HUES64 (cell line): ENCODE results near the gene PALM3.
"Not testable (repeated sequence)": the region's sequence is repeated elsewhere in the genome, so short reads cannot be mapped to it uniquely, and the experiment has no call there.

ENCODE experiments used
- H3K27ac ChIP-seq: 2 replicates; pipeline ENCODE4 v1.7.0; 2013; ENCODE audit warnings: low read depth, low read length, inconsistent platforms
- H3K27me3 ChIP-seq: 2 replicates; pipeline ENCODE4 v1.6.1; 2013; ENCODE audit warnings: mild to moderate bottlenecking, low read length; ENCODE audit not compliant: insufficient read depth
- H3K36me3 ChIP-seq: 2 replicates; pipeline ENCODE4 v1.6.1; 2013; ENCODE audit warnings: mild to moderate bottlenecking, low read length; ENCODE audit not compliant: insufficient read depth
- H3K4me1 ChIP-seq: 2 replicates; pipeline ENCODE4 v1.6.1; 2013; ENCODE audit warnings: mild to moderate bottlenecking, low read length, moderate library complexity; ENCODE audit not compliant: insufficient read depth
- H3K4me3 ChIP-seq: 2 replicates; pipeline ENCODE4 v1.5.1; 2013; ENCODE audit warnings: mild to moderate bottlenecking, low read length, moderate library complexity
- H3K9ac ChIP-seq: 2 replicates; pipeline ENCODE4 v1.6.1; 2013; ENCODE audit warnings: mild to moderate bottlenecking, low read depth, low read length
- H3K9me3 ChIP-seq: 2 replicates; pipeline ENCODE4 v1.6.1; 2013; ENCODE audit warnings: low read depth, low read length; ENCODE audit not compliant: insufficient read depth
- WGBS: fragments of 150-250, 120-280 bp; methylation state at CpG from one replicate; pipeline ENCODE4 v1.1.7; 2013; ENCODE audit warnings: missing lambda C conversion rate; 5-methylcytosine and 5-hydroxymethylcytosine counted together

PALM3 gene

DNA sequence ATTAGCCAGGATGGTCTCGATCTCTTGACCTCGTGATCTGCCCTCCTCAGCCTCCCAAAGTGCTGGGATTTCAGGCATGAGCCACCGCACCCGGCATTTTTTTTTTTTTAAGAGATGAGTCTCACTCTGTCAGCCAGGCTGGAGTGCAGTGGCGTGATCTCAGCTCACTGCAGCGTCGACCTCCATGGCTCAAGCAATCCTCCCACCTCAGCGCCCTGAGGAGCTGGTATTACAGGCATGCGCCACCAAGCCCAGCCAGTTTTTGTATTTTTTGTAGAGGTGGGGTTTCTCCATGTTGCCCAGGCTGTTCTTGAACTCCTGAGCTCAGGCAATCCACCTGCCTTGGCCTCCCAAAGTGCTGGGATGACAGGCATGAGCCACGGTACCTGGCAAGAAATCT lies 14.0 kb downstream of the PALM3 start:
- not testable (repeated sequence) for H3K9ac ChIP-seq, H3K27me3 ChIP-seq, H3K27ac ChIP-seq, H3K36me3 ChIP-seq, H3K4me1 ChIP-seq, H3K9me3 ChIP-seq, H3K4me3 ChIP-seq
- 93% methylated on average over 9 of the region's 10 CpGs for WGBS

DNA sequence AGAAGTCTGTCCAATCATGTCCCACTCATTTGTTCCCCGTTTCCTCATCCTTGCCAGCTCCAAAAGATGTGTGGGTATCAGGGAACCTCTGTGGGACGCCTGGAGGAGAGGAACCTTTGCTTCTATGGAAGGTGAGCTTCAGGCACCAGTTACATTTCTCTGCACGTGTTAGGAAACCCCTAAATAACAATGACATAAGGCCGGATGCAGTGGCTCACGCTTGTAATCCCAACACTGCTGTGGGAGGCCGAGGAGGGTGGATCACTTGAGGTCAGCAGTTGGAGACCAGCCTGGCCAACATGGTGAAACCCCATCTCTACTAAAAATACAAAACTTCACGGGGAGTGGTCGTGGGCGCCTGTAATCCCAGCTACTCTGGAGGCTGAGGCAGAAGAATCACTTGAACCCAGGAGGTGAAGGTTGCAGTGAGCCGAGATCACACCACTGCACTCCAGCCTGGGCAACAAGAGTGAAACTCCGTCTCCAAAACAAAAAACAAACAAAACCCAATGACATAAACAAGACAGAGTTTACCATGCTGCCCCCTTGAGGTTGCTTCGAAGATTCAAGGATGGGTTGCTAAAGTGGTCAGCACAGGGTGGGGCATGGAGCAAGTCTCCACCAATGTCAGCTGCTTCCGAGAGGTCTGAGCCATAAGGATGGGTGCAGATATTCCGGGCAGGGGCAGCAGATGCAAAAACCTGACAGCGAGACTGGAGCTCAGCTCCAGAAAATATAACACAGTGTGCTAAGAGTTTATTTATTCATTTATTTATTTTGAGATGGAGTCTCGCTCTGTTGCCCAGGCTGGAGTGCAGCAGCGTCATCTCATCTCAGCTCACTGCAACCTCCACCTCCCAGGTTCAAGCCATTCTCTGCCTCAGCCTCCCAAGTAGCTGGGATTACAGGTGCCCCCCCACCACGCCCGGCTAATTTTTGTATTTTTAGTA lies 18.9 kb downstream of the PALM3 start:
- not testable (repeated sequence) for H3K4me1 ChIP-seq, H3K36me3 ChIP-seq, H3K27me3 ChIP-seq, H3K27ac ChIP-seq, H3K9me3 ChIP-seq, H3K9ac ChIP-seq, H3K4me3 ChIP-seq
- WGBS: 77% methylated on average over 19 of the region's 19 CpGs

- no peak overlapping the region for H3K27ac ChIP-seq
- H3K36me3 ChIP-seq: no peaks in the 10 kb centered on the region
- H3K27me3 ChIP-seq: no peaks in the 10 kb centered on the region
- no peaks in the 10 kb centered on the region for H3K4me1 ChIP-seq
- H3K4me3 ChIP-seq: no peak overlapping the region
- 88% methylated on average over 7 of the region's 7 CpGs for WGBS
- H3K9ac ChIP-seq: no peak overlapping the region
- no peaks in the 10 kb centered on the region for H3K9me3 ChIP-seq
These were observed 22.7 kb downstream of the PALM3 start for GRCh38 chr19:14039181-14039580.

GRCh38 chr19:14035706-14036105 lies 26.2 kb downstream of the PALM3 start:
- H3K9me3 ChIP-seq: no peaks in the 10 kb centered on the region
- WGBS: 86% methylated on average over 7 of the region's 7 CpGs
- no peak overlapping the region for H3K9ac ChIP-seq
- H3K27ac ChIP-seq: no peak overlapping the region
- no peaks in the 10 kb centered on the region for H3K4me1 ChIP-seq
- no peaks in the 10 kb centered on the region for H3K36me3 ChIP-seq
- H3K4me3 ChIP-seq: no peak overlapping the region
- peaks cover 16% of the 10 kb centered on the region for H3K27me3 ChIP-seq

DNA sequence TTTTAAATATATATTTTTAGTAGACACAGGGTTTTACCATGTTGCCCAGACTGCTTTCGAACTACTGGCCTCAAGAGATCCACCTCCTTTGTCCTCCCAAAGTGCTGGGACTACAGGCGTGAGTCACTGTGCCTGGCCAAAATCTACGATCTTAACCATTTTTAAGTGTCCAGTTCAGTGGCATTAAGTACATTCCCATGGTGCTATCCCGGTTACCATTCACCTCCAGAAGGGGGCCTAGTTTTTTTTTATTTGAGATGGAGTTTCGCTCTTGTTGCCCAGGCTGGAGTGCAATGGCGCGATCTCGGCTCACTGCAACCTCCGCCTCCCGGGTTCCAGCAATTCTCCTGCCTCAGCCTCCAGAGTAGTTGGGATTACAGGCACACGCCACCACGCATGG lies 26.7 kb downstream of the PALM3 start:
- peaks cover 21% of the 10 kb centered on the region for H3K27me3 ChIP-seq
- not testable (repeated sequence) for H3K4me3 ChIP-seq, H3K9ac ChIP-seq, H3K9me3 ChIP-seq, H3K36me3 ChIP-seq, H3K27ac ChIP-seq, H3K4me1 ChIP-seq
- 93% methylated on average over 12 of the region's 12 CpGs for WGBS

DNA sequence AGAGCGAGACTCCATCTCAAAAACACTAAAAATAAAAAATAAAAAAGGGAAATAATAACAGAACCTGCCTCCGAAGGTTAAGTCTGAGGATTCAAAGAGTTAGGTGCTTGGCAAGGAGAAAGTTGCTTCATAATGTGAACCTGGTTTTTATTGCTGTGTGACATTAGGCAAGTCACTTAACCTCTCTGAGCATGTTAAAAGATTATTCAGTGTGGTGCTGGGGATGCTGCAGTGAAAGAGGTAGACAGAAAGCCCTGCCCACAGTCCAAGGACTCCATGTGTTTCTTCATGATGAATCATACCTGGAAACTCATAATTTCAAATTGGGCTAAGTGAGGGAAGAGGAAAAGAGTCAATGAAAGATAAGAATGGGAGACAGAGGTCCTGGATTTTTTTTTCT lies 27.9 kb downstream of the PALM3 start:
- Histone ChIP-seq H3K27me3 (peaks cover 21% of the 10 kb centered on the region), H3K9ac (no peak overlapping the region), H3K27ac (no peak overlapping the region), H3K36me3 (no peaks in the 10 kb centered on the region), H3K9me3 (no peaks in the 10 kb centered on the region), H3K4me1 (no peaks in the 10 kb centered on the region), H3K4me3 (no peak overlapping the region)
- 86% methylated on average over 1 of the region's 2 CpGs for WGBS

DNA sequence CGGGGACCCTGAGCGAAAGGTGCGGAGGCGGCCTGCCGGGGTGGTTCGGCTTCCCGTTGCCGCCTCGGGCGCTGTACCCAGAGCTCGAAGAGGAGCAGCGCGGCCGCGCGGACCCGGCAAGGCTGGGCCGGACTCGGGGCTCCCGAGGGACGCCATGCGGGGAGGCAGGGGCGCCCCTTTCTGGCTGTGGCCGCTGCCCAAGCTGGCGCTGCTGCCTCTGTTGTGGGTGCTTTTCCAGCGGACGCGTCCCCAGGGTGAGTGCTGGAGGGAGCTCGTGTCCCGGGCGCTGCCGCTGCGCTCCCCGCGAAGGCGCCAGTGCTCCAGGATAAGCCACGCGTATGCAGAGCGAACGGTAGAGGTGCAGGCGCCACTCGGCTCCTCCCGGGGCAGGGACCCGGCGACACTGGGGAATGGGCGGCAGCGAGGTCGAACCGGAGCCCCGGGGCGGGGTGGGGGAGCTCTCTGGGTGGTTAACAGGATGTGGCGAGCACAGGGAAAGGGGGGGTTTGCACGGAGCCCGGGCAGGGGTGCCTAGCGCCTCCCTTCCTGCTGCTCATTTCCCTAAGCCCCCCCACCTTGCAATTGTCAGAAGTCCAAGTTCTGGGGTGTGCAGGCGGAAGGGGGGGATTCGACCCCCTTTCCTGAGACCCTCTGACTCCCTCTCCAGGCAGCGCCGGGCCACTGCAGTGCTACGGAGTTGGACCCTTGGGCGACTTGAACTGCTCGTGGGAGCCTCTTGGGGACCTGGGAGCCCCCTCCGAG lies 30.0 kb downstream of the PALM3 start, which contains the start of gene IL27RA:
IL27RA (plus strand) TSS at position 44 of the 762 bp plus-strand sequence; CDS start at position 155, 111 bp downstream.
- H3K36me3 ChIP-seq: no peaks in the 10 kb centered on the region
- WGBS: under 1% methylated on average over 59 of the region's 63 CpGs
- H3K4me3 ChIP-seq: peak within 1 kb of the TSS; percentile 67
- no peaks in the 10 kb centered on the region for H3K9me3 ChIP-seq
- peak within 1 kb of the TSS; percentile 65 for H3K9ac ChIP-seq
- no peaks in the 10 kb centered on the region for H3K4me1 ChIP-seq
- peaks cover 21% of the 10 kb centered on the region for H3K27me3 ChIP-seq
- H3K27ac ChIP-seq: no peak within 1 kb of the TSS

- Histone ChIP-seq H3K36me3 (no peaks in the 10 kb centered on the region), H3K4me3 (peak overlapping the region; percentile 67), H3K27ac (no peak overlapping the region), H3K9ac (no peak overlapping the region; the same call in 1 of the 2 replicates), H3K9me3 (no peaks in the 10 kb centered on the region), H3K4me1 (no peaks in the 10 kb centered on the region), H3K27me3 (peaks cover 21% of the 10 kb centered on the region)
- 32% methylated on average over 11 of the region's 20 CpGs for WGBS
These were observed 30.7 kb downstream of the PALM3 start for GRCh38 chr19:14030997-14031718.

GRCh38 chr19:14028901-14029300 lies 33.0 kb downstream of the PALM3 start:
- no peak overlapping the region for H3K27ac ChIP-seq
- H3K27me3 ChIP-seq: peaks cover 21% of the 10 kb centered on the region
- 95% methylated on average over 4 of the region's 4 CpGs for WGBS
- H3K9ac ChIP-seq: no peak overlapping the region
- H3K4me3 ChIP-seq: no peak overlapping the region
- peaks cover 2% of the 10 kb centered on the region; the same call in 1 of the 2 replicates for H3K4me1 ChIP-seq
- no peaks in the 10 kb centered on the region for H3K9me3 ChIP-seq
- no peaks in the 10 kb centered on the region for H3K36me3 ChIP-seq

GRCh38 chr19:14027856-14028450 lies 33.9 kb downstream of the PALM3 start, which contains the start of gene RLN3:
Gene RLN3 (plus strand): TSS chr19:14028148. CDS start chr19:14028205, 57 bp downstream.
- Histone ChIP-seq H3K36me3 (no peaks in the 10 kb centered on the region), H3K9ac (no peak within 1 kb of the TSS), H3K27ac (no peak within 1 kb of the TSS), H3K4me3 (no peak within 1 kb of the TSS), H3K9me3 (no peaks in the 10 kb centered on the region), H3K27me3 (peaks cover 21% of the 10 kb centered on the region), H3K4me1 (peaks cover 5% of the 10 kb centered on the region; the same call in 1 of the 2 replicates)
- 87% methylated on average over 24 of the region's 24 CpGs for WGBS
